Measurements from ENCODE around the gene AFF2. TPM values are rescaled to one million over a fixed set of nuclear protein-coding genes. Genes with fewer than 3 reads are reported as not detected.

AFF2 gene
- total and polyA plus RNA-seq, 8 donors: 0.10 to 84.0 (median 0.72) TPM; not detected in 3

DNA sequence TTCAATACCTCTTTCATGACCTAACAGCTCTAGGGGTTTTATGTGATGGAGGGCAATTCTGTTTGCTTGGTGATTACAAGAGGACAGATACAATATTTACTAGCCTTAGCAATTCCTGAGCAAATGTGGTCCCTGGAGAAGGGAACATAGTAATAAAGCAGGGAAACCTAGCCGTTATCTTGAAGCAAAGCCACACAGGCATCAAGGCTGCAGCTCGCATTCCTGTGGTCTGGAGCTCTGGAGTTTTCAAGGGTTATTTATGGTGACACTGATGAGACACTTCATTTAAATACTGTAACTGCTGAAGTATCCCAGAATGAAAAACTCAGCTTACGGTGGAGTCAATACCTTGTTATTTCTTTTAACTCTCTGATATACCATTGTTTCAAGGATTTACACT, 66.8 kb downstream of the AFF2 start:
- no peak overlapping the region for H3K4me3 ChIP-seq
- WGBS, 5 donors: 25 to 53% (median 44%) methylated on average over 3 of the region's 3 CpGs
- no peak overlapping the region for H3K27ac ChIP-seq
- intact Hi-C loops (cut with DNase I; ENCODE audit: low total_unique reads): no loop called here
- no peak for TF ChIP-seq CTCF (IDR thresholded peaks at IDR 0.05)
- no peaks in the 10 kb centered on the region for H3K27me3 ChIP-seq
- no peaks in the 10 kb centered on the region for H3K9me3 ChIP-seq
- no peak for DNase-seq
- no peaks in the 10 kb centered on the region for H3K36me3 ChIP-seq
- H3K4me1 ChIP-seq: no peaks in the 10 kb centered on the region

- 68 to 89% (median 76%) methylated on average over 1 of the region's 1 CpG for WGBS, 5 donors
- H3K36me3 ChIP-seq: no peaks in the 10 kb centered on the region
- no peak for DNase-seq
- H3K4me1 ChIP-seq: no peaks in the 10 kb centered on the region
- H3K4me3 ChIP-seq: no peak overlapping the region
- no peak overlapping the region for H3K27ac ChIP-seq
- H3K27me3 ChIP-seq: no peaks in the 10 kb centered on the region
- intact Hi-C loops (cut with DNase I; ENCODE audit: low total_unique reads): no loop called here
- TF ChIP-seq CTCF (IDR thresholded peaks at IDR 0.05): no peak
- no peaks in the 10 kb centered on the region for H3K9me3 ChIP-seq
Observed at GRCh38 chrX:148567779-148568178, 67.4 kb downstream of the AFF2 start.

DNA sequence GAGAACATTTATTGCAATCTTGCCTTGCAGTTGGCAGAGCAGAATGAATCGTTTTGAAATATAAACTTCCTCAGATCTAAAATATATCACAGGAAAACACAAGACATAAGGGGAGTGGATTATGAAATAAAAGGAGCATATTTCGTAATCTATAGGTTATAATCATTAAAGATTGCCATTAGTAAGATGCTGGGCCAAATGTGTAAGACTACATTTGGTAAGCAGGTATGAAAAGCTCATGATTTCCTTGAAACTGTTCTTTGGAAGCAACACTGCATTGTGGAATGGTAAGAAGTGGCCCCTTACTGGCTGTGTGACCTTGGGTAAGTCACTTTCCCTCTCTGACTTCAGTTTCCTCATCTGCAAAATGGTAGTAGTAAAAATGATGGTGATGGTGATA, 68.3 kb downstream of the AFF2 start:
- TF ChIP-seq EP300 (IDR thresholded peaks at IDR 0.05): no peak
- no peak for TF ChIP-seq POLR2AphosphoS5 (IDR thresholded peaks at IDR 0.05)
- TF ChIP-seq POLR2A (IDR thresholded peaks at IDR 0.05): no peak
- no peak for TF ChIP-seq CTCF (IDR thresholded peaks at IDR 0.05)

DNA sequence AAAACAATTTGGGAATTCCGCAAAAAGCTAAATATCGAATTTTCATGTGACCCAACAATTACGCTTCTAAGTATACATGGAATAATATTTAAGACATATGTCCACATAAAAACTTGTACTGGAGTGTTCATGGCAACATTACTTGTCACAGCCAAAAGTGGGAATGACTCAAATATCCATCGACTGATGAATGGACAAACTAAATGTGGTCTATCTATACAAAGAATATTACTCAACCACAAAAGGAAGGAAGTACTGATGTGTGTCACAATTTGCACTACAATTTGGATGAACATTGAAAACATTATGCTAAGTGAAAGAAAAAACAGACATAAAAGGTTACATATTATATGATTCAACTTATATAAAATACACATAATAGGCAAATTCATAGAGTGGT, 71.9 kb downstream of the AFF2 start:
- TF ChIP-seq POLR2AphosphoS5 (IDR thresholded peaks at IDR 0.05) (no peak), EP300 (IDR thresholded peaks at IDR 0.05) (no peak), POLR2A (IDR thresholded peaks at IDR 0.05) (no peak), CTCF (IDR thresholded peaks at IDR 0.05) (no peak)
- H3K27me3 ChIP-seq: no peaks in the 10 kb centered on the region
- no peak overlapping the region for H3K4me3 ChIP-seq
- H3K36me3 ChIP-seq: no peaks in the 10 kb centered on the region
- intact Hi-C loops (cut with DNase I; ENCODE audit: low total_unique reads): no loop called here
- WGBS, 5 donors: 81 to 94% (median 88%) methylated on average over 4 of the region's 4 CpGs
- no peaks in the 10 kb centered on the region for H3K4me1 ChIP-seq
- no peaks in the 10 kb centered on the region for H3K9me3 ChIP-seq
- no peak for DNase-seq
- H3K27ac ChIP-seq: no peak overlapping the region

More for the DNA sequence above, 68.3 kb downstream of the AFF2 start:
- 51 to 68% (median 58%) methylated on average over 2 of the region's 2 CpGs for WGBS, 5 donors
- Histone ChIP-seq H3K27me3 (no peaks in the 10 kb centered on the region), H3K4me1 (no peaks in the 10 kb centered on the region), H3K9me3 (no peaks in the 10 kb centered on the region), H3K36me3 (no peaks in the 10 kb centered on the region), H3K4me3 (no peak overlapping the region), H3K27ac (no peak overlapping the region)
- no peak for DNase-seq
- intact Hi-C loops (cut with DNase I; ENCODE audit: low total_unique reads): no loop called here

DNA sequence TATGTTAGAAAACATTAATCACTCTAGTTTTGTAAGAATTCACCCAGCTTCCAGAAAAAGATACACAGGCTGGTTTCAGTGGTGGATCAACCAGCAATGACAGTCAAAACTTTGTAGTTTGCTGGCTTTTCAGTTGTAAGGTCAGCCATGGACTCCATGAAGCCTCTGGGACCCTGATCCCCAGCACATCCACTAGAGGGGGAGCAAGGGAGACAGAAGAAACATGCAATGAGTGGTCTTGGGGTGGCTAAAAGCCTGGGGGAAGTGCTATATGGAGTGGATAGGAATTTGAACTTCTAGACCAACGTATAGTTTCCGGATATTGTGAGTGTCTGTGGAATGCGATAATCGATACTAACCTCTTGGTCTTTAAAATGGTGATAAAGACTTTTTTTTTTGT, 72.7 kb downstream of the AFF2 start:
- no peak overlapping the region for H3K4me3 ChIP-seq
- no peak overlapping the region for H3K27ac ChIP-seq
- H3K36me3 ChIP-seq: no peaks in the 10 kb centered on the region
- WGBS, 5 donors: 85 to 98% (median 91%) methylated on average over 4 of the region's 4 CpGs
- H3K4me1 ChIP-seq: no peaks in the 10 kb centered on the region
- H3K27me3 ChIP-seq: no peaks in the 10 kb centered on the region
- intact Hi-C loops (cut with DNase I; ENCODE audit: low total_unique reads): no loop called here
- H3K9me3 ChIP-seq: no peaks in the 10 kb centered on the region
- TF ChIP-seq EP300 (IDR thresholded peaks at IDR 0.05) (no peak), POLR2AphosphoS5 (IDR thresholded peaks at IDR 0.05) (no peak), CTCF (IDR thresholded peaks at IDR 0.05) (no peak), POLR2A (IDR thresholded peaks at IDR 0.05) (no peak)
- DNase-seq: no peak
